ENCODE data around the gene SYNPR.

Gene SYNPR

DNA sequence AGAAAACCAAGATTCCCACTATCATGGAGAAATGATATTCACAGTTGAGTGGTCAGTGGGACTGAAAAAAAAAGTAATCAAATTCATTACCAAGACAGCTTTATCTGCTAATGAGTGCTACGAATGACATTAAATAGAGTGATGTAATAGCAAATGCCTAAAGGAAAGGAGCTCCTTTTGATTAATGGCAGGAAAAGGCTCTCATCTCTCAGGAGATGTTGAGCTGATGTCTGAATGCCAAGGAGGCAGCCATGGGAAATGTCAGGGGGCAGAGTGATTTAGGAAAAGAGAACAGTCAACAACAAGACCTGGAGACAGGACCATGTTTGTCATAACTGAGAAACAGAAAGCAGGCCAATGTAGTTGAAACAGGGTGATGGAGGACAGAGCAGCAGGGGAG, 277.7 kb downstream of the SYNPR start:
- no peak for DNase-seq (ENCODE audit: low read depth)

DNA sequence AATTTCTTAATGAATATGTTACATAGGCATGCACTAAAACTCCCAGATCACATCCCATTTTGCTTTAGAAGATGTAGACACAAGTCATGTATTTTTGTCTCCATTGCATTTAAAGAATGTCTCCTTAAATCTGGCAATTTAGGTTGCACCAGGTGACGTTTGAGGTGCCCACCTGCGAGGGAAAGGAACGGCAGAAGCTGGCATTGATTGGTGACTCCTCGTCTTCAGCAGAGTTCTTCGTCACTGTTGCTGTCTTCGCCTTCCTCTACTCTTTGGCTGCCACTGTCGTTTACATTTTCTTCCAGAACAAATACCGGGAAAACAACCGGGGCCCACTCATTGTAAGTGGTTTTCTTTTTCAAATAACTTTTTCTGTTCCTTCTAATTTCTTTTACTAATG, 278.3 kb downstream of the SYNPR start:
- no peak for DNase-seq (ENCODE audit: low read depth)

DNA sequence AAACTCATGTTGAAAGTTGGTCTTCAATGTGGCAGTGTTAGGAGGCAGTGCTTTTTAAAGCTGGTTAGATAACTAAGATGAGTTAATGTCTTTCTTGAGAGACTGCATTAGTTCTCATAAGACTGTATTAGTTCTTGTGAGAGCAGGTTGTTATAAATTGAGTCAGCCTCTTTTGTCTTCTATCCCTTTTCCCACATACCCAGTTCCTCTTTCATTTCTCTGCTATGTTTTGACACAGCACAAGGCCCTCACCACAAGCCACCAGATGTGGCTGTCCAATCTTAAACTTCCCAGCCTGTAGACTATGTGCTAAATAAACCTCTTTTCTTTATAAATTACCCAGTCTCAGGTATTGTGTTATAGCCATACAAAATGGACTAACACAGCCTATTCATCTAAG, 279.8 kb downstream of the SYNPR start:
- no peak for DNase-seq (ENCODE audit: low read depth)

DNA sequence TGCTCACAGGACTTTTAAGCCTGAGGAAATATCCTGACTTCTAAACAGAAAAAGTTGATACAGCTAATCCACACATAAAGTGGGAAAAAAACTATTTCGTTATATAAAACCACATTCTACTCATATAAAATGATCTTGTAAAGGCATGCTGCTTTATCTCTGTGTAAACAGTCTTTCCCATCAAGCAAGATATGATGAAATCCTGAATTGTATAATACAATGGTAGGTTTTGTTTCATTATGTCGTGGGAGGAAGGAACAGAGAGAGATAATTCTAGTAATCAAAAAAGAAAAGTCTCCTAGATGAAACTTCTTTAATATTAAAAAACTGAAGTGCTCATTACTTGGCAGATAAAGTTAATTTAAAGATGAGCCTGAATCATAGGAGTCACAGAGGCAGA, 281.8 kb downstream of the SYNPR start:
- no peak for DNase-seq (ENCODE audit: low read depth)

DNA sequence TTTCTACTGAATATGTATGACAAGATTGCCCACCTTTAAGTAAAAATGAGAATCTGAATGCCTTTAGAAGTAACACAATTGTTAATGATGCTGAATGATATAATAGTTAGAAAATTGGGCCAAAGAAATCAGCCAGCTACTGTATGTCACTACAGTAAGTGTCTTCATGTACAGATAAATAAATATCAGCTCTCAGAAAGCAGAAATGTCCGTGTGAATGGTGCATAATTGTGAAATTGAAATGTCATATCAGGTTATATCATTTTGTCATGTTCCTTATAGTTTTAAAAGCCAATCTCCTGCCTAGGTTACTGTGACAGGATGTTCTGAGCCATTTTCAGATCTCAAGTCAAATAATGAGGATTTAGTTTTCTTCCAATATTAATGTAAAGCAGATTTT, 283.8 kb downstream of the SYNPR start:
- no peak for DNase-seq (ENCODE audit: low read depth)

DNA sequence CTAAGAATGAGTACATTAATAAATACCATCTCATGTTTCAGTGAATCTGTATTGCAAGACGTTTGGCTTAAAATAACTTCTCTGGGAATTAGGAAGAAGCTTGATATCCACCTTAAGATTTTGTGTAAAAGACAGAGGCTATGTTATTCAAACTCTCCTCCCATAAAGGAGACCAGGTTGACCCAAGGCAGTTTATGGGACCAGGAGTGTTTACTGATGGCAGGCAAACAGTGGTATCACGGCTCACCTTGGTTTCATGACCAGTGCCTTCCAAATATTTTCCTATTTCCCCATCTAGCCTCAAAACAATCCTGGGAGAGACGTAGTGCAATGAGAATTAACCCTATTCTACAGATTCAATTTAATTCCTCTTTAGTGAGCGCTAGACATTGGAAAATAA, 284.2 kb downstream of the SYNPR start:
- DNase-seq (ENCODE audit: low read depth), result no peak

DNA sequence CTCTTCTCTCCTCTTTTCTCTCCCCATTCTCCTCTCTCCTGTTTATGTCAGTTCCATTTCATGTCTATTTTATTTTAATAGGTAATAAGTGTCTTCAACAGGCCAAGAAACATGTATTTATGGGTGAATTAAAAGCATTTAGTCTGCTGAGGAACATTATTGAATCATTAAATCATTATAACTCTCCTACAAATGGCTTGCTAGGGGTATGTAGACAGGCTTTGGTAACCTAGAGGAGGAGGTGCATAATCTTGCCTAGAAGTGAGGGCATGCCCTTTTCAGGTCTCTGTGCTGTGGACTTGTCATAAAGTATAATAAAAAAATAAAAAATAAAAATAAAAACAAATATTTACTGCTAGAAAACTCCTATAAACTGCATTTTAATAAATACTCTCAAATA, 285.5 kb downstream of the SYNPR start:
- DNase-seq (ENCODE audit: low read depth), result no peak

DNA sequence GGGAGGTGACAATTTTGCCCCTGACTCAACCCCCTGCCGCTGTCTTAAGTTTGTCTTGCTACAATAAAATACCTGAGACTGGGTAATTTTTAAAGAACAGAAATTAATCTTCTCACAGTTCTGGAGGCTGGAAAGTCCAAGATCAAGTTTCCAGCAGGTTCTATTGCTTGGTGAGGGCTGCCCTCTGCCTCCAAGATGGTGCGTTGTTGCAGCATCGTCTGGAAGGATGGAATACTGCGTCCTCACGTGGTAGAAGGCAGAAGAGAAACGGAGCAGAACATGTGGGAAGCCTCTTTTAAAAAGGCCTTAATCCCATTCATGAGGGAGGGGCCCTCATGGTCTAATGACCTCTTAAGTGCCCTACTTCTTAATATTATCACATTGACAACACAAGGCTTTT, 287.1 kb downstream of the SYNPR start:
- no peak for DNase-seq (ENCODE audit: low read depth)

DNA sequence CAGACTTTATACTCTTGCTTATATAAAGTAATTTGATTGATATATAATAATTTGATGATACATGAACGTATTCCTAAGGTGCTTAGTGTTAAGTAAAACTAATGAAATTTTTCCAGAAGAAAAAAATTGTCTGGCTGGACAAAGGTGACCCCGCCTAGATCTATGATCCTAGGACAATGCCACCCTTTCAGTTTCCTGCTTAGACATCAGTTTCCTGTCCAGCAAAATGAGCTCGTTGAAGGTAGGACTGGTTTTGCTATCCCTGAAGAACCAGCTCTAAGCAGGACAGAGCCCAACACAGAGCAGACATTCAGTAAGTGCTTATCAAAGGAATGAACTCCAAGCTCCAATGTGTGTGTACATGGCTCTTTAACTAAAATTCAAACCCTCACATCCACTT, 293.6 kb downstream of the SYNPR start:
- no peak for DNase-seq (ENCODE audit: low read depth)

DNA sequence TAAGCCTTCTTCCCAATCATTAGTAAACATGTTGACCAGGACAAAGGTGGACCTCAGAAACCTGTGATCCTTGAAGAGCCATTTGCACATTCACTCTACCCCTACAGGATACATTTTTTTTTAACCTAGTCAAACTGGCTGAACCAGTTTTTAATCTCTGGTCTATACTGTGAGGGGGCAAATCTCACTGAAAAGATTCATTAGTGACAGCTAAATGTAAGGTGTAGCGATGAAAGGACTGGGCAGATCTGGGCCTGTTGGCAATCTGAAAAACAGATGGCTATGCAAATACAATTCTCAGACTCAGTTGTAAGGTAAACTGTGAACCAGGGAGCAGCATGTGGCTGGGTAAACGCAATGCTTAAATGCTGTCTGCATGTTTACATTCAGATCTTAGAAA, 298.7 kb downstream of the SYNPR start:
- no peak for DNase-seq (ENCODE audit: low read depth)

DNA sequence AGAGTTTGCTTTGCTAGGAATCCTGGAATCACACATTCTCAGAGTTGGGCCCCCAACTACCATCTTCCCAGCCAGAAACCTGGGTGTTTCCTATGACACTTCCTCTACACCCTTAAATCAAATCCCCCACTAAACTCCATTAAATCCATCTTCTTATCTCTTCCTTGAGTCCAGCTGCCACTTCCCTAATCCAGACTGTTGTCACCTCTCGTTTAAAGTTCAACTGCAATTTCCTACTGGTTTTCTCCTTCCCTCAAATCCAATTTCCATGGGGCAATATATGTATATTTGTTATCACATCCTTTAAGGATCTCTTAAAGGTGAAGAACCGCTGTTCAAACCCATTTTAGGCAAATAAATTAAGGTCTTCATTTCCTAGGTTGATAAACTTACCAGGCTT, 300.8 kb downstream of the SYNPR start:
- DNase-seq (ENCODE audit: low read depth), result no peak

DNA sequence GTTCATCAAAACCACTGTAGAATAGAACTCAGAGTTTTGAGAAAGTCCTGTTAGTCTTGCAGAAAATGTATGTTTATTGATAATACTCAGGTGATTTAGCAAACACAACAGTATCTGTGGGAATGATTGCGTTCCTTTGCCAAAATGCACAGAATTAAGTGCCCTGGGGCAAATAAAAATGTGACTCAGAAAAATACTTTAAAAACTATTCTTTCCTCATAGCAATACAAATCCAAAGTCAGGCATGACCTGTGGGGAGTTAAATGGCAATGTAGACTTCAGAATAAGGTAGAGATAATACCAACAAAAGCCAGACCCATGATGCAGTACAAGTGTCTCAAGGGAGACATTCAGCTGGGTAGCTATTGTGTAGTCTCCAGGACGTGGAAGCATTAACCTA, 302.0 kb downstream of the SYNPR start:
- DNase-seq (ENCODE audit: low read depth), result no peak

DNA sequence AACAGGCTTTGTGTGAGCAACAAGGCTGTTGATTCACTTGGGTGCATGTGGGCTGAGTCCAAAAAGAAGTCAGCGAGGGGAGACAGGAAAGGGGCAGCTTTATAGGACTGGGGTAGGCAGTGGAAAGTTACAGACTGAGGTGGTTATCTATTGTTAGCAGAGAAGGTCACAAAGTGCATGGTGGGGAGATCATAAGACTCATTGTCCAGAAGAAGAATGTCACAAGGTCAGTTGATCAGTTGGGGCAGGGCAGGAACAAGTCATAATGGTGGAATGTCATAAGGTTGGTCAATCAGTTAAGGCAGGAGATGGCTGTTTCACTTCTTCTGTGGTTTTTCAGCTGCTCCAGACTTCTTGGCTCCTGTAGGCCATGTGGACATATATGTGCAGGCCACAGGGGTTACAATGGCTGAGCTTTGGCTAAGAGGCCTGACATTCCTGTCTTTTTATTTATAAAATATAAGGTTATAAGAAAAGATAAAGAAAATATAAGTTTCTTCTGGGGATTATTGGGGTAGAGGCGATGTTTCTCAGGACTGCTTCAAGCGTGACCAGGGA, 304.9 kb downstream of the SYNPR start:
- no peak for DNase-seq (ENCODE audit: low read depth)

DNA sequence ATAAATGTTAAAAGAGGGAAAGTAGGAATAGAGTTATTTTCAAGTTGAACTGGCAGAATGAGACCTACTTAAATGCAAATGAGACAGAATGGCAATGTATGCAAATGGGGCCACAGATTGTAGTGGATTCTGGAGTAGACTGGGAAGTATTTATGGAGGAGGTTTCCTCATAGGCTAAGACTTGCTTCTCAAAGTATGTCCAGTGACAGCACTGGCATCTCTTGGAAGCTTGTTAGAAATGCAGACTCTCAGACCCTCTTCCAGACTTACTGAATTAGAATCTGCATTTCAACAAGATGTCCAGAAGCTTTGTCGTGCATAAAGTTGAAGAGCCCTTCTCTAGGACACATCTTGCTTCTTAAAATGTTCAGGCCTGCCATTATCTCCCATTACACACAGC, 306.6 kb downstream of the SYNPR start:
- DNase-seq (ENCODE audit: low read depth), result no peak

DNA sequence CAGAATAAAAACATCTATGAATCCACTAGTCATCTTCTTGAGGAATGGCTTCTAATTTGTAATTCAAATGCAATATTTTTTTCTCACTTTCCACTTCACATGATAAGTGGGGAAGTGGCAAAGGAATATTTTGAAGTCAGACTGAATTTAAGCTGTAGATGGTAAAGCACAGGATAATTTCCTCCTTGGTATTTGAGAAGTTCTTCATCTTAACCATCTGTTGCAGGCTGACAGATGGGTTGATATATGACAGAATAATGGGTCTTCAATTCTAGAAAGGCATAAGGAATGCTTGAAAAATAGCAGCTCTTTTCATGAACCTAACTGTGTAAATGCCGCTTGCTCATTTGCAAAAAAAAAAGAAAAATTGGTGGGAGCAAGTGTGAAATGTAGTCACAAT, 307.8 kb downstream of the SYNPR start:
- DNase-seq (ENCODE audit: low read depth), result no peak

DNA sequence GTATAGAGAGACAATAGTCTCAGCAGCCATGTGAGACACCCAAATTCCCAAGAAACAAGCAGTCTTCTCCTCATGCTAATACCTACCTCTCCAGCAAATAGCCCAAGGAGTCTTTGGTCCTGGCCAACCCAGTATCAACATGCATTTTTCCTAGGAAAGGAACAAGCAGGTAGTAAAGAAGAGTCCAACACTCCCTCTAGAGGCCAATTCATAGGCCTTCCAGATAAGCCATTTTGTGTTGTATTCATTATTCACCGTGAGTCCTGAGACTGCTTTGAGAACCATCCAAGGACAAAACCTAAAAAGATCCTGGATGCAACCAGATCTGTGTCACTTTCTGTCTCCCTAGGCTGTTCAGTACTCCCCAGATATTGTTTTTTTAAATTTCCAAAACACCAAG, 310.8 kb downstream of the SYNPR start:
- no peak for DNase-seq (ENCODE audit: low read depth)

DNA sequence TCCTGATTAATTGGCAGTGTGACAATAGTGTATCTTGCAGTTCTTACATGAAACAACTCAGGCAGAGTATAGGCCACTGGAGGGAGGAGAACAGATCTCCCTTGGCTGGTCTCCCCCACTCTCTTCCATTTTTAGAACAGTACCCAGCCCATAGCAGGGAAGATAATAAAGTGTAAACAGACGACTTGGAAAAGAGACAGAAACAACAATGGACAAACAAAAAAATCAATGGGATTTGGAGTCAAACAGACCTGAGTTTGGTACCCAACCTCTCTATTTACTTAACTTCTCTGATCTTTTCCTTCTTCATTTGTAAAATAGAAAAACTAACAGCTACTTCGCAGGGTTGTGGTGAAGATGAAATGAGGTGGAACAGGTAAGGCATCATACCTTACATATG, 315.7 kb downstream of the SYNPR start:
- no peak for DNase-seq (ENCODE audit: low read depth)

DNA sequence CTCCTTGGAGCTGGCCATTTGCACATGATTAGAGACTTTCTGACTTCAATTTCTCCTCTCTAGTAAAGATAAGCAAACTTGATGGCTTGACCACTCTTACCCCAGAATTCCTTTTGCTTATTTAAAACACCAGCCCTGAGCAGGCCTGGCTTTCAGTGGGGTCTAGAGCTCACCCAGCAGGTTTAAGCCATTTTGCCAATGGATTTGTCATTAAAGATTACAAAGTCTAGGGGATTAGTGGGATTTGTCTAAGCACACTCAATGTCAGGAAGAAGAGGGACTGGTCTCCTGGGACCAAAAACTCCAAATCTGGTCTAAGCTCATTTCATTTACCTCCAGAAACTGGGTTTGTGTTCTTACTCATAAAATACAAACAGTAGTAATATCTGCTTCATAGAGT, 317.1 kb downstream of the SYNPR start:
- no peak for DNase-seq (ENCODE audit: low read depth)

DNA sequence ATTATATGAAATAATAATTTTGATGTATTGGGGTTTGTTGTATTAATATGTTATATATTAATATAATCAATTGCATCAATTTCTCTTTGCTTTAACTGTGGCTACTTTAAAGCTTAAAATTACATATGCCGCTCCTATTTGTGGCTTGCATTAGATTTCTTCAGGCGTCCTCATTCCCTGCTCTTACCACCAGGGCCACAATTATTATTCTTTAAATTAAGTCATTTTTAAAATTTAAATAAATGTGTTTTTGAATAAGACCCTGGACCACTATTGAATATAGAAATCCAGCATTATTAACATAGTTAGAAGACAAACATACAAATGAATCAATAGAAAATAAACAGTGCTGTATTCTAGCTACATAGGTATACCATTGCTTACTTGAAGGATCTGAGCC, 318.9 kb downstream of the SYNPR start:
- no peak for DNase-seq (ENCODE audit: low read depth)

DNA sequence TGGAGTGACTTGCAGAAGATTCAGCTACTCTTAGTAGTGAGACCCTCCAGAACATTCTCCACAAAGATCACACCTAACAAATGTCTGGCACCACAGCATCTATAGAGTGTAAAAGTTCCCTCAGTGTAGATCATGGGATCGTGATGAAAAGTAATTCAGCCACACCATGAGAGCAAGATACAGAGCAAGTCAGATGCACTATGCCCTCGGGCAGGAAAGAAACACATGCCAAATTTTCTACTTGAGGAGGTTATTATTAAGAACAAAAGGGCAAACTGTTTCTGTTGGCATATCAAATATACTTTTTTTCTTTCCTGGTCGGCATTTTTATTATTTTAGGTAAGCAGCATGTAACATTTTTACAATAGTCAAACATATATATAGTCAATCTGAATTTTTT, 329.6 kb downstream of the SYNPR start:
- no peak for DNase-seq (ENCODE audit: low read depth)

DNA sequence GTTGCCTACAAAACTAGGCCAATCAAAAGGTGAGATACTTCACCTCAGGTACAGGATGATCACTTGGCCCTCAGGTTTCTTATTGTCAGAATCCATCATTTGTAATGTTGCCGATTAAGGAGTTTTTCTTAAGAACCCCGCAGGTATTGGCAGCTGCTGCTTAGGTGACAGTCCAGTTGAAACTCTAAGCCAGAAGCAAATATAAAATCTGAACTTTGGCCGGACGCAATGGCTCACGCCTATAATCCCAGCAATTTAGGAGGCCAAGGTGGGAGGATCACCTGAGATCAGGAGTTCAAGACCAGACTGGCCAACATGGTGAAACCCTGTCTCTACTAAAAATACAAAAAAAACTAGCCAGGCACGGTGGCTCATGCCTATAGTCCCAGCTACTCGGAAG, 331.3 kb downstream of the SYNPR start:
- no peak for DNase-seq (ENCODE audit: low read depth)

DNA sequence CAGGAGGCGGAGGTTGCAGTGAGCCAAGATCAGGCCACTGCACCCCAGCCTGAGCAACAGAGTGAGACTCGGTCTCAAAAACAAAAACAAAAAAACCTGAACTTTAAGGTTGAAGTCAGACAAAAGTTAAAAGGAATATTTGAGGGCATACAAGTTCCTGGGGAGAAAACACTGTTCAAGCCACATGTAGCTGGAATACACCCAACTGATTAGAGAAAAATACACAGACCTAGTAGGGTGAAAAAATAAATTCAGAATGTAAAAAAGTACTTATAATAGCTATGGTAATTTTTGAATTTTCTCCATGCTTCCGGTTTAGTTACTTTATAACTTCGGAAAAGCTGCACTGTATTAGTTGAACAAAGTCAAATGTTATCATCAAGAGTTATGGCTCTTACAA, 331.7 kb downstream of the SYNPR start:
- DNase-seq (ENCODE audit: low read depth), result no peak

DNA sequence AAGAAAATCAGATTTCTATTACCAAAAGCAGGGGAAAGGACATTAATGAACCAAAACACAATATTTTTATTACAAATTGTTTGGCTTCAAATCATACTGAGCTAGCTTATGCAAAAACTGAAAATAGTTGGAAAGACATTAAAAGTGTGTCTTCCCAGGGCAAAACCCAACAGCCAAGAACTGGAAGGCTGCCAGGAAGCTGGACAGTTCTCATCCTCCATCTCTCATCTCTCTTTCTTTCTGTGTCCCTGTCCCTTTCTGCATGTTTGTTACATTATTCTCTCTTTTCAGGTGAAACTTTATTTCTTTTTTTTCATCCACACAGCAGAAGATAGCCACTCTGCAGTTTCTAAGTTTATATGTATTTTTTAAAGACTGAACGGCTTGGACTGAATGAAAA, 333.3 kb downstream of the SYNPR start:
- DNase-seq (ENCODE audit: low read depth), result no peak

DNA sequence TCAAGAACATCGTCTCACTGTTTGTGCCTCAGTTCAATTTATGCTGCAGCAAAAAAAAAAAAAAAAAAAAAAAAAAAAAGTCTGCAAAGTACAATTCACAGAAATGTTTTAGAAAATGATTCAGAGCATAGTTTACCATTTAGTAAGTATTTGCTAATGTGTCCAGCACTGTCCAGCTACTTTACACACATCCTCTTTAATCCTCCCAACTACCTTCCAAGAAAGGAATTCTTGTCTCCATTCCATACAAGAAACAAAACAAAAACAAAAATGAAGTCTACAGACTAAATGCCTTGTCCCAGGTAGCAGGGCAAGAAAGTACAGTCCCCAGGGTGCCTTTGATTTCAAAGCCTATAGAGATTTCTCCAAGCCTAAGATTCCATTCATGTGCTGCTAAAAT, 335.5 kb downstream of the SYNPR start:
- no peak for DNase-seq (ENCODE audit: low read depth)

DNA sequence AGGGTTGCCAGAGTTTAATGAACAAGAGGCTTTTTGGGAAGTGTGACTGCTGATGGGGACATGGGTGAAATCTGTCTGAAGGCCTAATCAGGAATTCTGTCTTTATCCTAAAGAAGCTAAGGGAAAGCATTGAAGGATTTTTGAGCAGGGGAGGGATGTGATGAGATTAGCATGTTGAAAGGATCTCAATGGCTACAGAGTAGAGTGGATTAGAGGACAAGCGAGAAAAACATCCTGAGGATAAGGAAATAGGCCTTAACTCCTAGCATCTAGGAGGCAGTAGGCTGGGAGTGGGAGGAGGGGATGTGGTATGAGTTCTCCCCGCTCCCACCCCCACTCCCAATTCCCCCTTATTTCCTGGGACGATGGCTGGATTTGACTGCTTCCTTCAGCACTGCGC, 339.3 kb downstream of the SYNPR start:
- DNase-seq (ENCODE audit: low read depth), result no peak
